ENCODE results near the gene TRPC3.

The TRPC3 gene

GRCh38 chr4:121879135-121879534 lies 72.7 kb downstream of the TRPC3 start:
- Histone ChIP-seq H3K9me3 (ENCODE audit: control insufficient read depth, low read length) (no peaks in the 10 kb centered on the region), H3K4me3 (ENCODE audit: insufficient read depth in 1 of 2, low read depth in 1 of 2, low read length in 2 of 2) (no peak overlapping the region), H2BK15ac (ENCODE audit: low read depth, poor library complexity, severe bottlenecking) (no peak overlapping the region), H2BK120ac (ENCODE audit: low read depth, low read length) (no peak overlapping the region), H3K23ac (ENCODE audit: low read length in 2 of 2) (no peak overlapping the region), H2BK12ac (ENCODE audit: low read length in 2 of 2) (no peak overlapping the region), H3K27ac (ENCODE audit: low read length, poor library complexity, severe bottlenecking) (no peak overlapping the region), H3K4me1 (ENCODE audit: control insufficient read depth, insufficient read depth, low read depth, low read length) (no peaks in the 10 kb centered on the region), H3K4ac (ENCODE audit: low read depth in 1 of 2, low read length in 2 of 2) (no peak overlapping the region), H3K18ac (ENCODE audit: low read depth in 1 of 2, low read length in 2 of 2) (no peak overlapping the region), H3K36me3 (ENCODE audit: control insufficient read depth in 1 of 2, insufficient read depth in 2 of 2, low read depth in 1 of 2, low read length in 2 of 2) (no peaks in the 10 kb centered on the region), H4K8ac (ENCODE audit: low read length) (no peak overlapping the region), H3K4me2 (ENCODE audit: low read length, poor library complexity, severe bottlenecking) (no peak overlapping the region), H2AFZ (ENCODE audit: low read depth, low read length) (no peak overlapping the region), H3K14ac (ENCODE audit: low read length in 2 of 2) (no peak overlapping the region), H3K79me1 (replicated peaks; ENCODE audit: low read length, poor library complexity, severe bottlenecking) (no peaks in the 10 kb centered on the region), H3K27me3 (ENCODE audit: control insufficient read depth in 1 of 2, insufficient read depth in 1 of 2, low read length in 2 of 2) (no peaks in the 10 kb centered on the region), H3K9ac (ENCODE audit: low read length) (no peak overlapping the region), H2AK5ac (ENCODE audit: low read length, severe bottlenecking) (no peak overlapping the region), H2BK5ac (ENCODE audit: low read depth, low read length, poor library complexity, severe bottlenecking) (no peak overlapping the region), H4K91ac (ENCODE audit: low read length) (no peak overlapping the region)
- DNase-seq: no peak

DNA sequence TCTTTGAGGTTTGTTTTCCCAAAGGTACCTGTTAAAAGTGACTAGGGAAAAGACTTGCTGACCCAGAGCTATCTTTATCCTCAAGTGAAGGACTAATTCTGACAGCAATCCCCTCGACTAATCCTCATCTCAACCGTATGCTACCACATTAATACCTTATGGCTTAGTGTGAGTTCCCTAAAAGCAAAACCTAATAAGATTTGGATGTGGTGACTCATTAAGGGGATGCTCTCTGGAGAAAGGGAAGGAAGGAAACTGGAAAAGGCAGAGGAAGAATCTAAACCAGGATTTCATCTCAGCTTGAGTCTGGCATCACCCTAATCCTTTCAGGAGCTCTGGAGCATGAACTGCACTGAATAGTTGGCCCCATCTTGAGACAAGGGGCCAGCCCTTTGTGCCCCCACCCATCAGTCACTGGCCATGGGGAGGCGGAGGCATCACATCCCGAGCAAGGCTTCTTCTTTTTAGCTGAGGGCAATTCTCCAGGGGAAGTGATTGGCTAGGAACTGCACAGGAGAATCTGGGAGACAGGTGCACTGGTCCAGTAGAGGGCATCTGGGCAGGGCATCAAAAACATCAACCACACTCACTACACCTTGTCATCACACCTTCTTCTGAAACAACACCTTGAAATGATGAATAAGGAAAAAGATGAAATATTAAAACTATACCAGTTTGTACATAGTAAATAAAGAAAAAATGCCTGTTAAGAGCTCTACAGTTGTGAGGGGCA lies 74.7 kb downstream of the TRPC3 start:
- no peak overlapping the region for H2AFZ ChIP-seq (ENCODE audit: low read depth, low read length)
- WGBS: 55% methylated on average over 2 of the region's 4 CpGs
- H2AK5ac ChIP-seq (ENCODE audit: low read length, severe bottlenecking): no peak overlapping the region
- H2BK5ac ChIP-seq (ENCODE audit: low read depth, low read length, poor library complexity, severe bottlenecking): no peak overlapping the region
- no peak for DNase-seq
- H3K4me3 ChIP-seq (ENCODE audit: insufficient read depth in 1 of 2, low read depth in 1 of 2, low read length in 2 of 2): no peak overlapping the region
- H2BK15ac ChIP-seq (ENCODE audit: low read depth, poor library complexity, severe bottlenecking): no peak overlapping the region
- H2BK120ac ChIP-seq (ENCODE audit: low read depth, low read length): no peak overlapping the region
- no peak overlapping the region for H3K23ac ChIP-seq (ENCODE audit: low read length in 2 of 2)
- H3K9ac ChIP-seq (ENCODE audit: low read length): no peak overlapping the region
- no peak overlapping the region for H3K4me2 ChIP-seq (ENCODE audit: low read length, poor library complexity, severe bottlenecking)
- H3K9me3 ChIP-seq (ENCODE audit: control insufficient read depth, low read length): no peaks in the 10 kb centered on the region
- H3K4me1 ChIP-seq (ENCODE audit: control insufficient read depth, insufficient read depth, low read depth, low read length): no peaks in the 10 kb centered on the region
- H3K27ac ChIP-seq (ENCODE audit: low read length, poor library complexity, severe bottlenecking): no peak overlapping the region
- H3K36me3 ChIP-seq (ENCODE audit: control insufficient read depth in 1 of 2, insufficient read depth in 2 of 2, low read depth in 1 of 2, low read length in 2 of 2): no peaks in the 10 kb centered on the region
- H3K18ac ChIP-seq (ENCODE audit: low read depth in 1 of 2, low read length in 2 of 2): no peak overlapping the region
- no peak overlapping the region for H4K8ac ChIP-seq (ENCODE audit: low read length)
- no peak overlapping the region for H3K14ac ChIP-seq (ENCODE audit: low read length in 2 of 2)
- no peak overlapping the region for H2BK12ac ChIP-seq (ENCODE audit: low read length in 2 of 2)
- H3K27me3 ChIP-seq (ENCODE audit: control insufficient read depth in 1 of 2, insufficient read depth in 1 of 2, low read length in 2 of 2): no peaks in the 10 kb centered on the region
- H3K4ac ChIP-seq (ENCODE audit: low read depth in 1 of 2, low read length in 2 of 2): no peak overlapping the region
- no peak overlapping the region for H4K91ac ChIP-seq (ENCODE audit: low read length)
- no peaks in the 10 kb centered on the region for H3K79me1 ChIP-seq (replicated peaks; ENCODE audit: low read length, poor library complexity, severe bottlenecking)

DNA sequence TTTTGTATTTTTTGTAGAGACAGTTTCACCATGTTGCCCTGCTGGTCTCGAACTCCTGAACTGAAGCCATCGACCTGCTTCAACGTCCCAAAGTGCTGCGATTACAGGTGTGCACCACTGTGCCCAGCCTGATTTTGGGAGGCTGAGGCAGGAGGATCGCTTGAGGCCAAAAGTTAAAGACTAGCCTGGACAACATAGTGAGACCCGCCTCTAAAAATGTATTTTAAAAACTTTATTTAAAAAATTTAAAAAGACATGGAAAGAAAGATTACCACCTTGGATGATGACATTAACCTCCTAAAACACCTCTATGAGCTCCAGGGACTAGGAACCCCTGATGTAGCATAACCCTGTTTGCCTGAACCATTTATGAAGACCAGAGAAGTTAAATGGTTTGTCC lies 75.8 kb downstream of the TRPC3 start:
- H2AFZ ChIP-seq (ENCODE audit: low read depth, low read length): no peak overlapping the region
- WGBS: 100% methylated on average over 5 of the region's 6 CpGs
- no peak overlapping the region for H3K4me3 ChIP-seq (ENCODE audit: insufficient read depth in 1 of 2, low read depth in 1 of 2, low read length in 2 of 2)
- H3K9ac ChIP-seq (ENCODE audit: low read length): no peak overlapping the region
- no peak overlapping the region for H3K27ac ChIP-seq (ENCODE audit: low read length, poor library complexity, severe bottlenecking)
- no peak for DNase-seq
- no peak overlapping the region for H3K14ac ChIP-seq (ENCODE audit: low read length in 2 of 2)
- no peaks in the 10 kb centered on the region for H3K4me1 ChIP-seq (ENCODE audit: control insufficient read depth, insufficient read depth, low read depth, low read length)
- H3K4ac ChIP-seq (ENCODE audit: low read depth in 1 of 2, low read length in 2 of 2): no peak overlapping the region
- no peak overlapping the region for H2BK15ac ChIP-seq (ENCODE audit: low read depth, poor library complexity, severe bottlenecking)
- H4K91ac ChIP-seq (ENCODE audit: low read length): no peak overlapping the region
- H3K18ac ChIP-seq (ENCODE audit: low read depth in 1 of 2, low read length in 2 of 2): no peak overlapping the region
- no peak overlapping the region for H3K4me2 ChIP-seq (ENCODE audit: low read length, poor library complexity, severe bottlenecking)
- no peak overlapping the region for H2BK120ac ChIP-seq (ENCODE audit: low read depth, low read length)
- H3K36me3 ChIP-seq (ENCODE audit: control insufficient read depth in 1 of 2, insufficient read depth in 2 of 2, low read depth in 1 of 2, low read length in 2 of 2): no peaks in the 10 kb centered on the region
- H3K27me3 ChIP-seq (ENCODE audit: control insufficient read depth in 1 of 2, insufficient read depth in 1 of 2, low read length in 2 of 2): no peaks in the 10 kb centered on the region
- H2BK5ac ChIP-seq (ENCODE audit: low read depth, low read length, poor library complexity, severe bottlenecking): no peak overlapping the region
- no peak overlapping the region for H2AK5ac ChIP-seq (ENCODE audit: low read length, severe bottlenecking)
- no peak overlapping the region for H3K23ac ChIP-seq (ENCODE audit: low read length in 2 of 2)
- H2BK12ac ChIP-seq (ENCODE audit: low read length in 2 of 2): no peak overlapping the region
- no peaks in the 10 kb centered on the region for H3K9me3 ChIP-seq (ENCODE audit: control insufficient read depth, low read length)
- no peak overlapping the region for H4K8ac ChIP-seq (ENCODE audit: low read length)
- no peaks in the 10 kb centered on the region for H3K79me1 ChIP-seq (replicated peaks; ENCODE audit: low read length, poor library complexity, severe bottlenecking)

DNA sequence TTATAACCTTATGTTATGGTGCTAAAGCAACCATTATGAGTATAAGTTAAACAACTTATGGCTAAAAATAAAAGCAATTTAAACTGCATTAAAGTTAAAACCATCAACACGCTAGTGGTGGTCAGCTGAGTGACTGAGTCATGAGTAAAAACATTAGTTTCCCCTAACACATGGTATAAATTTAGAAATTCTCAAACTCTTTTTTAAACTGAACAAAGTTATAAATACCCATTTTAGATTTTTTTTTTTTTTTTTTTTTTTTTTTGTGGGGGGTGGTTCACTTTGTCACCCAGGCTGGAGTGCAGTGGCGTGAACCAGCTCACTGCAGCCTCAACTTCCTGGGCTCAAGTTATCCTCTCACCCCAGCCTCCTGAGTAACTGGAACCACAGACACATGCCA lies 76.2 kb downstream of the TRPC3 start:
- no peak overlapping the region for H3K14ac ChIP-seq (ENCODE audit: low read length in 2 of 2)
- no peak for DNase-seq
- no peak overlapping the region for H2BK120ac ChIP-seq (ENCODE audit: low read depth, low read length)
- H3K9me3 ChIP-seq (ENCODE audit: control insufficient read depth, low read length): no peaks in the 10 kb centered on the region
- no peak overlapping the region for H3K23ac ChIP-seq (ENCODE audit: low read length in 2 of 2)
- H4K91ac ChIP-seq (ENCODE audit: low read length): no peak overlapping the region
- H3K27ac ChIP-seq (ENCODE audit: low read length, poor library complexity, severe bottlenecking): no peak overlapping the region
- no peak overlapping the region for H2AFZ ChIP-seq (ENCODE audit: low read depth, low read length)
- no peaks in the 10 kb centered on the region for H3K79me1 ChIP-seq (replicated peaks; ENCODE audit: low read length, poor library complexity, severe bottlenecking)
- H2BK15ac ChIP-seq (ENCODE audit: low read depth, poor library complexity, severe bottlenecking): no peak overlapping the region
- H3K36me3 ChIP-seq (ENCODE audit: control insufficient read depth in 1 of 2, insufficient read depth in 2 of 2, low read depth in 1 of 2, low read length in 2 of 2): no peaks in the 10 kb centered on the region
- no peak overlapping the region for H2BK12ac ChIP-seq (ENCODE audit: low read length in 2 of 2)
- no peak overlapping the region for H3K4me3 ChIP-seq (ENCODE audit: insufficient read depth in 1 of 2, low read depth in 1 of 2, low read length in 2 of 2)
- no peak overlapping the region for H4K8ac ChIP-seq (ENCODE audit: low read length)
- H3K4me1 ChIP-seq (ENCODE audit: control insufficient read depth, insufficient read depth, low read depth, low read length): no peaks in the 10 kb centered on the region
- no peak overlapping the region for H2AK5ac ChIP-seq (ENCODE audit: low read length, severe bottlenecking)
- H3K4me2 ChIP-seq (ENCODE audit: low read length, poor library complexity, severe bottlenecking): no peak overlapping the region
- WGBS: no CpG with 5 or more reads among the region's 2 CpGs
- H3K27me3 ChIP-seq (ENCODE audit: control insufficient read depth in 1 of 2, insufficient read depth in 1 of 2, low read length in 2 of 2): no peaks in the 10 kb centered on the region
- no peak overlapping the region for H2BK5ac ChIP-seq (ENCODE audit: low read depth, low read length, poor library complexity, severe bottlenecking)
- no peak overlapping the region for H3K4ac ChIP-seq (ENCODE audit: low read depth in 1 of 2, low read length in 2 of 2)
- H3K18ac ChIP-seq (ENCODE audit: low read depth in 1 of 2, low read length in 2 of 2): no peak overlapping the region
- H3K9ac ChIP-seq (ENCODE audit: low read length): no peak overlapping the region

Data from mesenchymal stem cell (in vitro differentiated cells and primary cell).